HG03159 (cell line): ENCODE measurements around the gene SCFD2.
"Not testable (repeated sequence)": the region's sequence is repeated elsewhere in the genome, so short reads cannot be mapped to it uniquely, and the experiment has no call there.

Experiments
- ATAC-seq: cut with Tn5 transposase; IDR thresholded peaks from one replicate; pipeline ENCODE4 v1.9.1; 2021; ENCODE audit warnings: mild to moderate bottlenecking, moderate library complexity; ENCODE audit not compliant: unreplicated experiment

SCFD2 gene

DNA sequence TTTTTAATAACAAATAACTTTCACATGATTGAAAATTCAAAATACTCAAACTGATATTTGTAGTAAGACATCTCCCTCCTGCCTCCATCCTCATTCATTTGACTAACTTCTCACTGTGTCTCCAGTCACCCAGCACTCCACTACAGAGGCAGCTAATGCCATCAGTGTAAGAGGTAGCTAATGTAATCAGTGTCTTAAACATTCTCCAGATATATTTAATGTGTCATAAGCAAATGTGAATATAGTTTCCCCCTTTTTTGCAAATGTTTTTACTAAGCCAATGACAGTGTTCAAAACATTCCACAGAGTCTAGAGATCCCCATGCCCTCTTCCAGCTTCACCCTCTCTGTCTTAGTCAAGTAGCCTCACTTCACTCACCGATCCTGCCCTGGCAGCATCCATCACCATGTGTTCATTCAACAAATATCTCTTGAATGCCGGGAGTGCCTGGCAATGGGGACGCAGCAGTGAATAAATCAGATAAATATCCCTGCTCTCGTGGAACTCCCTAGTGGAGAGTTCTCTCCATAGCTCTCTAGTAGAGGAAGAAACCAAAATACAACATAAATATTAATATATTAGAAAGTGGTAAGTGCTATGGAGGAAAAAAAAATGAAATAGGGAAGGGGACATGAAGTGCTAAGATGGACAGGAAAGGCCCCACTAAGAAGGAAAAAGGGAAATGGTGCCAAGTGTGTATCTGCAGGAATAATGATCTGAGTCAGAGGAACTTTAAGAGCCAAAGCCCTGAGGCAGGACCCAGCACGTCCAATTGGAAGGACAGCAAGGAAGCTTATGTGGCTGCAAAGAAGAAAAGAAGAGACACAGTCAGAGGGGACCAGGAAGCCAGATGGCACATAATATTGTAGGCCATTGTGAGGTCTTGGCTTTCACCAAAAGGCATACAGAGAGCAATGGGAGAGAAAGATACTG is 18.7 kb downstream of the SCFD2 start:
- no peak for ATAC-seq

DNA sequence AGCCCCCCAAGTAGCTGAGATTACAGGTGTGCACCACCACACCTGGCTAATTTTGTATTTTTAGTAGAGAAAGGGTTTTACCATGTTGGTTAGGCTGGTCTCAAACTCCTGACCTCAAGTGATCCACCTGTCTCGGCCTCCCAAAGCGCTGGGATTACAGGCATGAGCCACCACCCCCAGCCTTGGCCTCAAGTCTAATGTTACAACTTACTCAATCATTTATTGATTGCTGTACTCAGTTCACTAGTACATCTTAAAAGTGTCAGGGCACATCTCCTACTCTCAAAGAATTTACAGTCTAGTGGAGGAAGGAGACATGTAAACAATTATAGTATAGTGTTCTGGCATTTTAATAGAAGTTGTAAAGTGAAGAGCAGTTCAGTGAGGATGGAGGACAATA is 19.5 kb downstream of the SCFD2 start:
- not testable (repeated sequence) for ATAC-seq

DNA sequence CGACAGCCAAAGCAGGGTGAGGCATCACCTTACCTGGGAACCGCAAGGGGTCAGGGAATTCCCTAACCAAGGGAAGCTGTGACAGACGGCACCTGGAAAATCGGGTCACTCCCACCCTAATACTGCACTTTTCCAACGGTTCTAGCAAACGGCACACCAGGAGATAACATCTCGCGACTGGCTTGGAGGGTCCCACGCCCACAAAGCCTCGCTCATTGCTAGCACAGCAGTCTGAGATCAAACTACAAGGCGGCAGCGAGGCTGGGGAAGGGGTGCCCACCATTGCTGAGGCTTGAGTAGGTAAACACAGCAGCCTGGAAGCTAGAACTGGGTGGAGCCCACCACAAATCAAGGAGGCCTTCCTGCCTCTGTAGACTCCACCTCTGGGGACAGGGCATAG is 25.7 kb downstream of the SCFD2 start:
- not testable (repeated sequence) for ATAC-seq

DNA sequence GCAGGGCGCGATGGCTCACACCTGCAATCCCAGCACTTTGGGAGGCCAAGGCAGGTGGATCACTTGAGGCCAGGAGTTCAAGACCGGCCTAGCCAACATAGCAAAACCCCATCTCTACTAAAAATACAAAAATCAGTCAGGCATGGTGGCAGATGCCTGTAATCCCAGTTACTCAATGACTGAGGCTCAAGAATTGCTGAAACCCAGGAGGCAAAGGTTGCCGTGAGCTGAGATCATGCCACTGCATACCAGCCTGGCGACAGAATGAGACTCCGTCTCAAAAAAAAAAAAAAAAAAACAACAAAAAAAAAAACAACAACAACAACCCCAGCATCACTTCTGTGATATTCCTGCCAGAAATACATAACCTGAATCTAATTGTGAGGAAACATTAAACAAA is 30.9 kb downstream of the SCFD2 start:
- not testable (repeated sequence) for ATAC-seq

DNA sequence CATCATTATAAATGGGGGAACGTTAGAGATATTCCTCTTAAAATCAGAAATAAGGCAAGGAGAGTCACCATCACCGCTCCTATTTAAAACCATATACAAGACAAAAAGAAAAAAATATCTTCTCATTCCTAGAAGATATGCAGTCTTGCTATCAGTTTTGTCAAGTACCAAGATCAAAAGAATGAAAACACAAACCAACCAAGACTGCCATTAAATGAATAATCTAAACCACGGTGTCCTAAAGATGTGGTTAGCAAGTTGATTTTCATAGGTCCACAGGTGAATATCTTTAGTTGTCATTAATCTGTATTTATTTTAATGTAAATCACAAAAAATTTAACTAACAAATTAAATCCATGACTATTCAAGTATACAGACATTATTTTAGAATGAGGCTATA is 39.3 kb downstream of the SCFD2 start:
- ATAC-seq: no peak

DNA sequence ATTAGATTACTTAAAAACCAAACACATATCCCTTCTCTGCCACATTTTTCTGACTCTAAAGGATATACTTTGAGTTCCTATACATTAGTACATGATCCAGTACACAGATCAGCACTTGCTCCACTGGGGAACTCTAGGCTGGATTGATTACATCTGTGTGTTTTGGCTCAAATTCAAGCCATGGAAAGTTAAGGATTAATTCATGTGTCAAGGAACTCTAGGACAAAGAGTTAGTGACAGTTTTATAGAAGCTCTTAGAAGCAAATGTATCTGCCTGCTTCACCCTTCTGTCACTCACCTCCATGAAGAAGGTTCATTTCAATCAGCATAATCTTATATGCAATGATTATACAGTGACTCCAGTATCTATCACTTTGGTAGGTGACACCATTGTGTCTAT is 43.2 kb downstream of the SCFD2 start:
- ATAC-seq: no peak

DNA sequence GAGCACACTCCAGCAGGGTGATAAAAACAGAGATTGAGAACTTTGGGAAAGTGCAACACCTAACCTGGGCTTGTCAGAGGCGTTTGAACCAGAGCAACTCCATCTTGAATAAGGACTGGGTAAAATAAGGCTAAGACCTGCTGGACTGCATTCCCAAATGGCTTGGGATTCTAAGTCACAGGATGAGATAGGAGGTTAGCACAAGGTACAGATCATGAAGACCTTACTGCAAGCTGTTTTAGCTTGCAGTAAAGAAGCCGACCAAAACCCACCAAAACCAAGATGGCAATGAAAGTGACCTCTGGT is 43.9 kb downstream of the SCFD2 start:
- ATAC-seq: no peak

DNA sequence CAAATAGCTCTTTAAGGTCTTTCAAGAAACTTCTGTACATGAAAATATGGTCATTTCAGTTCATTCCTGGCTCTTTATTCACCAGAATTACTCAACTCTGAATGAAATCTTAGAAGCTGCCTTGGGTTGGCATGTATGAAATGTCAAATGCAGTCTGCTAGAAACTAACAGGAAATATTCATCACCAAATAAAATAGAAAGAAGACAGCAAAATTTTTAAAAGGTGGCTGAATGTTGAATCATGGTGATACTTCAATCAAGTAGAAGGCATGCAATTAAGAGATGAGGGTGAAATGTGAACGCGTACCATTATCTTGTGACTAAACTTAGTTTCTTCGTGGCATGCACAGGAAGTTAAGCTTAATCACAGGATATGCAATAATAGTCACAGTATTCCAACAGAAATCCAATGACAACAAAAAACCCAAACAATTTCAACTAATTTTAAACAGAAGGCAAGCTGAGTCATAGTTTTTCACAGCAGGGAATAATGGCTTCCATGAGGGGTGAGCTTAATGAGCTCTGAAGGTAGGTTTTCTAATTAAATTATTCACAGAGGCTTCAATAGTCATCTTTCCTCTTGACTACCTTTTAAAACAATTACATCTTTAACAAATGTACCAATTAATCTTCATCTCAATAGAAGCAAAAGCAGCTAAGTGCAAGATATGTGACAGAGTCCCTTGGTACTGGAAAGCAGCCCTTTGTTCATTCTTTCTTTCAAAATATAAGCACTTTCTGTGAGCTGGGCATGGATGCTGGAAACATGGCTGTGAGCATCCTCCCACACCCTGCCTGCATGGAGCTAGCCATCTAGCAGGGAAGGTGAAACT is 44.5 kb downstream of the SCFD2 start:
- ATAC-seq: no peak

DNA sequence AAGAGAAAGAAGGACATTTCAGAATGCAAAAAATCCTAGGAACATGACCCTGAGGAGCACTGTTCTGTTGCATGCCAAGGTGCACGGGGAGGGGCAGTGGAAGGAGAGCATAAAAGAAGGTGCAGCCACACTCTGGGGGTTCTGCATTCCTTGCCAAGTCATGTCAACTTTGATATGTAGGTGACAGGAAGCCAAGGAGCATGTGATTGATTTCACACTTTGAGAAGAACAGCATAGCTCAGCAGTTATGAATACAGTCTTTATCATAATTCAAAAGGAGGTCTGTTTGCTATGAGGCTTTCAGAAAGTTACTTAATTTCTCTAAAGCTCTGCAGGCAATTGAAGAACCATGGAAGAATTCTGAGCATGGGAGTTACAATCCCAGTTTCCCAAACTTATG is 50.6 kb downstream of the SCFD2 start:
- ATAC-seq: no peak

DNA sequence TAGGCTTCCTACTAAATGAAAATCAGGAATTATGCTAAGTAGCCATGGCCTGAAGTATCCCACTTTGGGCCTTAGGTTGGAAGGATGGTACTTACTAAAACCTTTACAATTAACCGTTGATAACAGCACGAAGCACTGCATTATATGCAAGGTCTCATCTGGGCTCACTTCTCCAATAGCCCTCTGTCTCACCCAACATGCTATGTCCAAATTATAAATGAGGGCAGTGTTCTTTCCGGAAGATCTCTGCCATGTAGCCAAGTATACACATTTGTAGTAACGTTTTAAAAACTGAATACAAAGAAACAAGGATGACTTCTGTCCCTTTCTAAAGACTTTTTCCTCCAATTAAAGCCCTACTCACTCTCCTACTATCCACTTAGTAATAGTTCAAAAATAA is 51.6 kb downstream of the SCFD2 start:
- ATAC-seq: no peak

DNA sequence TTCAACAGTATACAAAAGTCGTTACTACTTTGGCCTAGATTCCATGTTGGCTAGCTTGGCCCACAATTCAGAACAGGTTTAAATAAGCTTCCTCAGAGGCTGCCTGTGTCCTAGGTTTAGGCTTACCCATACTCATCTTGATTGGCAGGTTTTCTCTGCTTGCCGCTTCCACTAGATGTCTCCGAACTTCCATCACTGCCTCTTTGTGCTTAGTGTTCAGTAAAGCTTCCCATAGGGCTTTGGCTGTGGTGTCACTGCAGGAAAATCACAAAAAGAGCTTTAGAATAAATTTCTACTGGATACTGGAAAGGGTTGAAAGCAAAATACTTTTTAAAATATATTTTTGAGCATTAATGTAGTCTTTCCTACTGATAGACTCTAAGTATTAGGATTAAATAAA is 52.4 kb downstream of the SCFD2 start:
- ATAC-seq: no peak

DNA sequence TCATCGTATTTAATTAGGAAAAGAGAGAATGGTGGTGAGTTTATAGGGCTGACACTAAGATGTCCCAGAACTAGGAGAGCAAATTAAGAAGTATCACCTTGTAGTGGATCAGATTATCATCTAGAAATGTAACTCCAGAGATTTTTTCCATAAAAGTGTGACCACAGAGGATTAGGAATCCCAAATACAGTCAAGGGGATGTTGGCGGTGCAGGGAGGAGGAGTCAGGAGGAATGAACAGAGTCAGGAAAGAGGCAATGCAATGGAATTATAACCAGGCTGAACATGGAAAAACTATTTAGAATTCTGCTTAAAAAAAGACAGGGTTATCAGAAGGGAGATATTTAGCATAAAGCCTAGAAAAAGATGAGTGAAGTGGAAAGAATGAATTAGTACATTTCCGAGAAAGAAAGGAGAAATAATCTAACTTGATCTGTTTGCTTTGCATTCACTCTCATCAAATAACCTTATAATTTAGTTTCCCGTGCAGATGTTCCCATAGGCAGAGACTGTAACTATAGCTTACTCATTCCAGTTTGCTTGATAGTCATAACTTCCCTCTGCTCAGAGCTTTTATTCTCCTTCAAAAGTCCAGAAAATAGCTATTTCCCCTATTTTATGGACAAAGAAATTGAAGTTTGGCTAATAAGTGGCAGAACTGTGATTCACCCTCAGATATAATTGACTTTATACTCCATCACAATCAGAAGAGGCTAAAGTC is 56.4 kb downstream of the SCFD2 start:
- no peak for ATAC-seq

DNA sequence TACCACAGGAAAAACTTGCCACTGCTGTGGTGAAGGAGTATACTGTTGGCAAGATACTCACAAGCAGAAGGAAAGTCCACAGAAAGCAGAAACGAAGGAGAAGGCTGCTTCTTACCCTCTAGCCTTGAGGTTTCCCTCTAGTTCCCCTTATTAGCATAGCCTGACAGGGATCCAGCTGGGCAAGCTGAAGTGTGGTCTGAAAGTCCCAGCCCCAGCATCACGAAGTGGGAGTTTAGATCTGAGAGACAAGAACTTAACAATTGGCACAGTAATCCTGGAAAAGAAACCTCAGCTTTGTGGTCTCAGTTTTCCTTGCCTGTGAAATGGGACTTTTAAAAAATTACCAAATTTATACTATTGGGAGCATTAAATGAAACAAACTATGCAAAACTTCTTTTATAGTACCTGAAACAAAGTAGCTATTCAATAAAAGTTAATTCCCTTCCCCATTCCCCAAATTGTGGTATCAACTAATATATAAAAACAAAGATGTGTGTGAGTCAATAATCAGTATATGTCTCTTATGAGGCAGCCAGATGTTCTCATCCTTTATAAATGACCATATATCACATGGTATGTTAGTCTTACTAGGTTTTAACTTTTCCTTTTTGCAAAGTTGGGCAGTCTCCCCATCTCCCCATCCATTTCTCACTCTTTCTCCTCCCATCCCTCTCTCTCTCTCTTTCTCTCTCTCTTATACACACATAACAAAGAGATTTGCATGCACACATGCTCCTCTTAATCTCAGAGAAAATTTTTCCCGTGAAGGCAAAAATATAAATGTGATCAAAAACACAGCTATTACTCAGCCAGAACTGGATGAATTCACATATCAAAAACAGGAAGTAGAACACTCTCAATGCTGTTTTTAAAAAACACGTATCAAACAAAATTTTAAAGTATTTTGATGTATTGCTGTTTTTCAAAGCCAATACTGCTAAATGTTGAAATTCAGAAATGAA is 57.8 kb downstream of the SCFD2 start:
- ATAC-seq: no peak

DNA sequence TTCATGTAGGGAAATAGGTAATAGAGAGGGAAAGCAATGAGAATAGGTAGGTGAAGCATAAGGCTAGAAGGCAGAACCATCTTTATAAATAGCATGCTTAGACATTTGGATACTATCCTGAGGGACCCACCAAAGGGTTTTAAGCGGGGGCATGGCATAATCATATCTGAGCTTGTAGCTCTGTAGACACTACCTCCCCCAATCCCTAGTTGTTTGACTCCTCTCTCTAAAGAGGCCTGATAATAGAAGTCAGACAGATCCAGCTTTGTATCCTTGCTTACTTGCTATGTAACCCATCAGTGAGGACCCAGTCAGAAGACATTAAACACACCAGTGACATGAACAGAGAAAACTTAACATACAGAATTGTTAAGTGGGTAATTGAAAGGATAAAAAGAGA is 58.7 kb downstream of the SCFD2 start:
- ATAC-seq: no peak

DNA sequence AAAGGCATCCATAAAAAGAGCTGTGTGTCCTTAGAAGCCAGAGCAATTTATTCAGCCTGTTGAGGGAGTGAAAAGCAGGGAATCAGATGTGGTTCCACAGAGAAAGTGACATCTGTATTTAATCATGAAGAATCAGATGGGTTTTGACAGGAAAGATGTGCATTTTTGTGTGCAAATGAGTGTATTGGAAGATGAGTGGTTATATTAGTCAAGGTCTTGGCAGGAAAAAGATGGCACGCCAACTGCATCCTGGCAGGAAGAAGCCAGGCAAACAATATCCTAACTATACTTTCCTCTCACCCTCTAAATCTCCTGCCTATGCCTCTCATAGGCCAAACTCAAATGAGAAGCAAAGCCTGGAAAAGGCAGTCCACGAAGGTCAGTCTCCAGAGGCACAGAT is 59.1 kb downstream of the SCFD2 start:
- ATAC-seq: no peak

DNA sequence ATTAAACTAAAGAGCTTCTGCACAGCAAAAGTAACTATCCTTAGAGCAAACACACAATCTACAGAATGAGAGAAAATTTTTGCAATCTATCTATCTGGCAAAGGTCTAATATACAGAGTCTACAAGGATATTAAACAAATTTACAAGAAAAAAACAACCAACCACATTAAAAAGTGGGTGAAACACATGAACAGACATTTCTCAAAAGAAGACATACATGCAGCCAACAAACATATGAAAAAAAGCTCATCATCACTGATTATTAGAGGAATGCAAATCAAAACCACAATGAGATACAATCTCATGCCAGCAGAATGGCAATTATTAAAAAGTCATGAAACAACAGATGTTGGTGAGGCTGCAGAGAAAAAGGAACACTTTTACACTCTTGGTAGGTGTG is 73.7 kb downstream of the SCFD2 start:
- not testable (repeated sequence) for ATAC-seq

DNA sequence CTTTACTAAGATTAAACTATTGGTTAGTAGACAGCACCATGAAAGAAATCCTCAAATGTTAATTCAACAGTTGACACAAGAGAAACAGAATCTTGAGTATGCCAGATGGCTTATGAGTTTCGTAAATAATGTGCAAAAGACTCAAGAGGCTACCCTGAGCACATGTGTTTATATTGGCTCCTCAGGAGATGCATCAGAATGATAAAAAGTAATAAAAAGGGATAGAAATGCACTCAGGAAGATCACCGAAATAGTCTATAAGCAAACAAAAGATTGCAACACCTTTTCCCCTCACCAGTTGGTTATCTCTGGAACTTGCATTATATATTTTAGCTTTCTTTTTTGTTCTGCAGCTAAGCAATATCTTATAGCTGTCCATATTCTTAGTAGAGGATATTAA is 84.4 kb downstream of the SCFD2 start:
- ATAC-seq: no peak

DNA sequence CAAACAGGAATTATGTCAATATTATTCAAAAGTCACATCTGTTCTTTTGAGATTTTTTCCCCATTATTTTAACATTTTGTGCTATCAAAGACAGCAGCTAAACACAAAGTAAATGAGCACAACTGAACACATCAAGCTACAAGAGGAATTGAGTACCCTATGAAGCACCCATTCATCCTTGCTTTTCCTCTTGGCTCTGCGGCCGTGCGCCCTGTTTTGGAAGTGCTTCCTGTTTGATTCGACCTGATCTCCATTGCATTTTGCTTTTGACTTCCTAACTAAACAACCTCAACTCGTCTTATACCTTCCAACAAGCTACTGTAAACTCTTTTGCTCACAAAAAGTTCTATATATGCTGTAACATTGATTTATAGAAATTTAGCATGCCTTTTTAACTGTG is 85.0 kb downstream of the SCFD2 start:
- no peak for ATAC-seq

DNA sequence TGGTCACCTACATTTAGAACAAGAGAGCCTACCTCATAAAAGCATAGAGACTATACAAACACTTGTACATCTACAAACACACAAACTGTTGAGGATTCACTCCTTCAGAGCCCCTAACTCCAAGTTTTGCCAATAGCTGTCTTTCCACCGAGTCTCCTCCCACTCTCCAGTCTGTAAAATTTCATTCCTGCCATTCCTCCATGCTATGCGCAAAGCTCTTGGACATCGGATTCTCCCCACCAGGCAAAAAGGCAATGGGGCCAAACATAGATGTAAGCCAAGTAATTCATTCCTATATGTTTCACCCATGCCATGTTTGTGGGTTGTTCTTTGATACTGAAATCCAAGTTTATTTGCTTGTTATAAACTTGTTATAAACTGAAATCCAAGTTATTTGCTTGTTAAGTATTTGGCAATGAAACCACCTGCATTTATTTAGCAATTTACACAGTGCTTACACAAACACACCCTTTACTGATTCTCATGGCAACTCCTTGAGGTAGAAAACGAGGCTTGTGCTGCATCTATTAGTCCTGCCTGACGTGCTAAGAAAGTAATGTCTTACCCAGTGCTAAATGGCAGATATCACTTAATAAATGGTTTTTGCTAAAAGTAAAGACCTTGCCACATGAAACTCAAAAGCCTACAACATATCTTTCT is 91.1 kb downstream of the SCFD2 start:
- ATAC-seq: no peak

DNA sequence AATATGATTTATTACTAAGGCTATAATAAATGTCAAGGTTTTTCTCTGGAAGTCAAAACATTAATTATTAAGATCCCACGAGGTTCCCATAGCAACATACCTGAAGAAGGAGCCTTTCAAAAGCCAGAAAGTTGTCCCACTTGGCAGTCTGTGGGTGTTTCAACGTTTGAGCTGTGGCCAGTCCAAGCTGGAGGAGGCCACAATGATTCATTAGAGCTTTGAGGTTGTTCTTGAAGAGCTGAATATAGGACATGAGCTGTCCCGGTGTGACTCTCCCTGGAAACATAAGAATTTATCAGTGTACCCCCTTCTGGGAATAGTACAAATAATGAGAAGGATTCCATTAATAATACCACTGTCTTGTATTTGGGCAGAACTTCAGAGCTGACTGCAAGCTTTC is 92.1 kb downstream of the SCFD2 start:
- no peak for ATAC-seq
